ENCODE results near the gene NMUR1.

The NMUR1 gene

DNA sequence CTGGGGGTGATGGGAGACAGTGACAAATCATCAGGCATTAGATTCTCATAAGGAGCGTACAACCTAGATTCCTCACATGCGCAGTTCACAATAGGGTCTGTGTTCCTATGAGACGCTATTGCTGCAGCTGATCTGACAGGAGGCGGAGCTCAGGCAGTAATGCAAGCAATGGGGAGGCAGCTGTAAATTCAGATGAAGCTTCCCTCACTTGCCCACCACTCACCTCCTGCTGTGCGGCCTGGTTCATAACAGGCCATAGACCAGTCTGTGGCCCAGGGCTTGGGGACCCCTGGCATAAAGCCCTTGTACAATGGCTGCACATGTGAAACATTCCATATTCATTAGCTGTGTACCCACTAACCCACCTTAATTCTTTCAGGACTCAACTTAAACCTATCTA, 18.0 kb downstream of the NMUR1 start:
- Histone ChIP-seq H3K4me3 (ENCODE audit: low read depth, low read length) (no peak overlapping the region), H3K4me1 (ENCODE audit: control insufficient read depth, insufficient read depth, low read length) (no peaks in the 10 kb centered on the region; the same call in 1 of the 2 replicates), H3K36me3 (ENCODE audit: control insufficient read depth in 2 of 2, insufficient read depth in 1 of 2, low read length in 2 of 2) (no peaks in the 10 kb centered on the region; a peak in 1 of 3 replicates), H3K9me3 (ENCODE audit: control insufficient read depth, insufficient read depth, low read depth, low read length) (no peaks in the 10 kb centered on the region), H3K27ac (ENCODE audit: extremely low read depth, low read depth, low read length) (no peak overlapping the region)
- TF ChIP-seq, protein P1, sequence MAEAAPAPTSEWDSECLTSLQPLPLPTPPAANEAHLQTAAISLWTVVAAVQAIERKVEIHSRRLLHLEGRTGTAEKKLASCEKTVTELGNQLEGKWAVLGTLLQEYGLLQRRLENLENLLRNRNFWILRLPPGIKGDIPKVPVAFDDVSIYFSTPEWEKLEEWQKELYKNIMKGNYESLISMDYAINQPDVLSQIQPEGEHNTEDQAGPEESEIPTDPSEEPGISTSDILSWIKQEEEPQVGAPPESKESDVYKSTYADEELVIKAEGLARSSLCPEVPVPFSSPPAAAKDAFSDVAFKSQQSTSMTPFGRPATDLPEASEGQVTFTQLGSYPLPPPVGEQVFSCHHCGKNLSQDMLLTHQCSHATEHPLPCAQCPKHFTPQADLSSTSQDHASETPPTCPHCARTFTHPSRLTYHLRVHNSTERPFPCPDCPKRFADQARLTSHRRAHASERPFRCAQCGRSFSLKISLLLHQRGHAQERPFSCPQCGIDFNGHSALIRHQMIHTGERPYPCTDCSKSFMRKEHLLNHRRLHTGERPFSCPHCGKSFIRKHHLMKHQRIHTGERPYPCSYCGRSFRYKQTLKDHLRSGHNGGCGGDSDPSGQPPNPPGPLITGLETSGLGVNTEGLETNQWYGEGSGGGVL (tag by site-specific recombination; IDR thresholded peaks at IDR 0.05) = 0 out of 2 replicates have a peak, but pooled peaks have one; percentile 9
- TF ChIP-seq ZNF777 (tag by site-specific recombination; IDR thresholded peaks at IDR 0.05; ENCODE audit: borderline replicate concordance) (no peak), ZBTB17 (tag by site-specific recombination; IDR thresholded peaks at IDR 0.05) (peak; percentile 30; the same call in 1 of the 2 replicates)
- ChIA-PET CTCF (interaction anchor here (0.8 to 1.1 kb wide), 3 partner anchors 31 to 89 kb away, joined by 3 to 7 read pairs (median 3); no protein-coding TSS in a partner anchor), POLR2A (interaction anchor here (0.5 to 3.7 kb wide), 2 partner anchors 48 to 74 kb away, joined by 8 to 21 read pairs; partner anchors contain the start of gene NCL)

DNA sequence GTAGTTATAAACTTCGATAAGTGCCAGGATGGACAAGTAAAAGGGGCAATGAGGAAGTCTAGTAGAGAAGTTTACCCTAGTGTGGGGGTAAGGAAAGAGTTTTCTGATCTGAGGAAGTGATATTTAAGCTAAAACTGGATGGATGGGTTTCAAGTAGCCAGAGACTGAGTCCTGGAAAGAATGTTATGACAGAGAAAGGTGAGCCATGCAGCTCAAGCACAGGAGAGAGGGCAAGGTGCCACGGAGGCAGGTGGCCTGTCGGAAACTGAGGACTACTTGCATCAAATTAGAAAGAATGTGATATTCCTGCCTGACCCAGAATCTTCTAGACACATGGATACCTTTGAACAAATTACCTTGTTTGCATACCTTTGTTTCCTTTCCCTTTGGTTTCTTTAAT, 26.5 kb downstream of the NMUR1 start:
- ChIA-PET CTCF (interaction anchor here (0.7 kb wide), 1 partner anchor 25 kb away, joined by 3 read pairs; no protein-coding TSS in a partner anchor), POLR2A (interaction anchor here (1.4 kb wide), 1 partner anchor 39 kb away, joined by 3 read pairs; the partner anchor contains the start of gene NCL)
- Histone ChIP-seq H3K27ac (ENCODE audit: extremely low read depth, low read depth, low read length) (no peak overlapping the region), H3K4me1 (ENCODE audit: control insufficient read depth, insufficient read depth, low read length) (no peaks in the 10 kb centered on the region), H3K4me3 (ENCODE audit: low read depth, low read length) (no peak overlapping the region), H3K9me3 (ENCODE audit: control insufficient read depth, insufficient read depth, low read depth, low read length) (no peaks in the 10 kb centered on the region), H3K36me3 (ENCODE audit: control insufficient read depth in 2 of 2, insufficient read depth in 1 of 2, low read length in 2 of 2) (peaks cover 0 to 18% of the 10 kb centered on the region in 2 experiments; a peak in 2 of 3 replicates)
- TF ChIP-seq, protein P2, sequence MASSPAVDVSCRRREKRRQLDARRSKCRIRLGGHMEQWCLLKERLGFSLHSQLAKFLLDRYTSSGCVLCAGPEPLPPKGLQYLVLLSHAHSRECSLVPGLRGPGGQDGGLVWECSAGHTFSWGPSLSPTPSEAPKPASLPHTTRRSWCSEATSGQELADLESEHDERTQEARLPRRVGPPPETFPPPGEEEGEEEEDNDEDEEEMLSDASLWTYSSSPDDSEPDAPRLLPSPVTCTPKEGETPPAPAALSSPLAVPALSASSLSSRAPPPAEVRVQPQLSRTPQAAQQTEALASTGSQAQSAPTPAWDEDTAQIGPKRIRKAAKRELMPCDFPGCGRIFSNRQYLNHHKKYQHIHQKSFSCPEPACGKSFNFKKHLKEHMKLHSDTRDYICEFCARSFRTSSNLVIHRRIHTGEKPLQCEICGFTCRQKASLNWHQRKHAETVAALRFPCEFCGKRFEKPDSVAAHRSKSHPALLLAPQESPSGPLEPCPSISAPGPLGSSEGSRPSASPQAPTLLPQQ (tag by site-specific recombination; IDR thresholded peaks at IDR 0.05) = no peak
- TF ChIP-seq ZBTB1 (tag by site-specific recombination; IDR thresholded peaks at IDR 0.05) = no peak

DNA sequence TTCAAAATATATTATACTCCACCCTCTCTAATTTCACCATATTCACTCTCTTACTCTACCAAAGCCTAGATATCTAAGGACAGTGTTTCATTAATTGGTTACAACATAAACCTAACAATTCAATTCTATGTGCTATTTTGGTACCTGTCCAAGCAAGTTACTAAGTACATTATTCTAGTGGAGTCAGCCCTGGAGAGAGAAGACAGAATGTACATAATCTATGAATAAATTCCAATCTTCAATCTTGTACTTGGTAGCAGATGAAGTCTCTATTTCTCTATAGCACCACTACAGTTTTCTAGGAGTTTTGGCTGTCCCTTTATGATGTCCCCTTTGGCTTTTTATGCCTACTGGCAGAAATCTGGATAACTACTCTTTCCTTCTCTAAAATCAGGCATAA, 27.6 kb downstream of the NMUR1 start:
- POLR2A ChIA-PET = no interaction called here
- H3K4me1 ChIP-seq (ENCODE audit: control insufficient read depth, insufficient read depth, low read length) = no peaks in the 10 kb centered on the region
- no peaks in the 10 kb centered on the region for H3K9me3 ChIP-seq (ENCODE audit: control insufficient read depth, insufficient read depth, low read depth, low read length)
- no peak overlapping the region for H3K4me3 ChIP-seq (ENCODE audit: low read depth, low read length)
- H3K36me3 ChIP-seq (ENCODE audit: control insufficient read depth in 2 of 2, insufficient read depth in 1 of 2, low read length in 2 of 2) = peaks cover 0 to 18% of the 10 kb centered on the region in 2 experiments; a peak in 1 of 3 replicates
- CTCF ChIA-PET = interaction anchor here (0.6 kb wide), 3 partner anchors 91 to 707 kb away, joined by 3 to 6 read pairs (median 3); no protein-coding TSS in a partner anchor
- H3K27ac ChIP-seq (ENCODE audit: extremely low read depth, low read depth, low read length) = no peak overlapping the region
- TF ChIP-seq ZNF654 (tag by site-specific recombination; IDR thresholded peaks at IDR 0.05; ENCODE audit: low read depth) (no peak), ZNF112 (tag by site-specific recombination; IDR thresholded peaks at IDR 0.05) (no peak), KLF10 (tag by site-specific recombination; IDR thresholded peaks at IDR 0.05) (no peak), ZNF544 (tag by site-specific recombination; IDR thresholded peaks at IDR 0.05) (no peak), MYNN (tag by site-specific recombination; IDR thresholded peaks at IDR 0.05; ENCODE audit: borderline replicate concordance) (no peak), ZNF121 (tag by site-specific recombination; IDR thresholded peaks at IDR 0.05) (no peak), ZNF624 (tag by site-specific recombination; IDR thresholded peaks at IDR 0.05) (no peak), ZNF146 (tag by site-specific recombination; IDR thresholded peaks at IDR 0.05) (no peak), ZNF266 (tag by site-specific recombination; IDR thresholded peaks at IDR 0.05; ENCODE audit: low read depth) (no peak), ZIC2 (tag by site-specific recombination; IDR thresholded peaks at IDR 0.05) (no peak), ZNF404 (tag by site-specific recombination; IDR thresholded peaks at IDR 0.05) (no peak)
- TF ChIP-seq, protein P3, sequence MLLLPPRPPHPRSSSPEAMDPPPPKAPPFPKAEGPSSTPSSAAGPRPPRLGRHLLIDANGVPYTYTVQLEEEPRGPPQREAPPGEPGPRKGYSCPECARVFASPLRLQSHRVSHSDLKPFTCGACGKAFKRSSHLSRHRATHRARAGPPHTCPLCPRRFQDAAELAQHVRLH (tag by site-specific recombination; IDR thresholded peaks at IDR 0.05) = no peak
- TF ChIP-seq, protein P4, sequence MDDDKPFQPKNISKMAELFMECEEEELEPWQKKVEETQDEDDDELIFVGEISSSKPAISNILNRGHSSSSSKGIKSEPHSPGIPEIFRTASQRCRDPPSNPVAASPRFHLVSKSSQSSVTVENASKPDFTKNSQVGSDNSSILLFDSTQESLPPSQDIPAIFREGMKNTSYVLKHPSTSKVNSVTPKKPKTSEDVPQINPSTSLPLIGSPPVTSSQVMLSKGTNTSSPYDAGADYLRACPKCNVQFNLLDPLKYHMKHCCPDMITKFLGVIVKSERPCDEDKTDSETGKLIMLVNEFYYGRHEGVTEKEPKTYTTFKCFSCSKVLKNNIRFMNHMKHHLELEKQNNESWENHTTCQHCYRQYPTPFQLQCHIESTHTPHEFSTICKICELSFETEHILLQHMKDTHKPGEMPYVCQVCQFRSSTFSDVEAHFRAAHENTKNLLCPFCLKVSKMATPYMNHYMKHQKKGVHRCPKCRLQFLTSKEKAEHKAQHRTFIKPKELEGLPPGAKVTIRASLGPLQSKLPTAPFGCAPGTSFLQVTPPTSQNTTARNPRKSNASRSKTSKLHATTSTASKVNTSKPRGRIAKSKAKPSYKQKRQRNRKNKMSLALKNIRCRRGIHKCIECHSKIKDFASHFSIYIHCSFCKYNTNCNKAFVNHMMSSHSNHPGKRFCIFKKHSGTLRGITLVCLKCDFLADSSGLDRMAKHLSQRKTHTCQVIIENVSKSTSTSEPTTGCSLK (tag by site-specific recombination; IDR thresholded peaks at IDR 0.05) = no peak
- TF ChIP-seq, protein P5, sequence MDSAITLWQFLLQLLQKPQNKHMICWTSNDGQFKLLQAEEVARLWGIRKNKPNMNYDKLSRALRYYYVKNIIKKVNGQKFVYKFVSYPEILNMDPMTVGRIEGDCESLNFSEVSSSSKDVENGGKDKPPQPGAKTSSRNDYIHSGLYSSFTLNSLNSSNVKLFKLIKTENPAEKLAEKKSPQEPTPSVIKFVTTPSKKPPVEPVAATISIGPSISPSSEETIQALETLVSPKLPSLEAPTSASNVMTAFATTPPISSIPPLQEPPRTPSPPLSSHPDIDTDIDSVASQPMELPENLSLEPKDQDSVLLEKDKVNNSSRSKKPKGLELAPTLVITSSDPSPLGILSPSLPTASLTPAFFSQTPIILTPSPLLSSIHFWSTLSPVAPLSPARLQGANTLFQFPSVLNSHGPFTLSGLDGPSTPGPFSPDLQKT (IDR thresholded peaks at IDR 0.05; ENCODE audit: borderline replicate concordance, low read depth, low read length) = no peak
- TF ChIP-seq, protein P6, sequence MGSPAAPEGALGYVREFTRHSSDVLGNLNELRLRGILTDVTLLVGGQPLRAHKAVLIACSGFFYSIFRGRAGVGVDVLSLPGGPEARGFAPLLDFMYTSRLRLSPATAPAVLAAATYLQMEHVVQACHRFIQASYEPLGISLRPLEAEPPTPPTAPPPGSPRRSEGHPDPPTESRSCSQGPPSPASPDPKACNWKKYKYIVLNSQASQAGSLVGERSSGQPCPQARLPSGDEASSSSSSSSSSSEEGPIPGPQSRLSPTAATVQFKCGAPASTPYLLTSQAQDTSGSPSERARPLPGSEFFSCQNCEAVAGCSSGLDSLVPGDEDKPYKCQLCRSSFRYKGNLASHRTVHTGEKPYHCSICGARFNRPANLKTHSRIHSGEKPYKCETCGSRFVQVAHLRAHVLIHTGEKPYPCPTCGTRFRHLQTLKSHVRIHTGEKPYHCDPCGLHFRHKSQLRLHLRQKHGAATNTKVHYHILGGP (tag by site-specific recombination; IDR thresholded peaks at IDR 0.05) = no peak
- TF ChIP-seq, protein P1 (tag by site-specific recombination; IDR thresholded peaks at IDR 0.05) = no peak
